Measurements from ENCODE around the gene OR51G2.
A peak's percentile ranks its signal among the peaks of the same experiment; 100 is the strongest.
"Not testable (repeated sequence)": the region's sequence is repeated elsewhere in the genome, so short reads cannot be mapped to it uniquely, and the experiment has no call there.

Gene OR51G2, protein sequence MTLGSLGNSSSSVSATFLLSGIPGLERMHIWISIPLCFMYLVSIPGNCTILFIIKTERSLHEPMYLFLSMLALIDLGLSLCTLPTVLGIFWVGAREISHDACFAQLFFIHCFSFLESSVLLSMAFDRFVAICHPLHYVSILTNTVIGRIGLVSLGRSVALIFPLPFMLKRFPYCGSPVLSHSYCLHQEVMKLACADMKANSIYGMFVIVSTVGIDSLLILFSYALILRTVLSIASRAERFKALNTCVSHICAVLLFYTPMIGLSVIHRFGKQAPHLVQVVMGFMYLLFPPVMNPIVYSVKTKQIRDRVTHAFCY

DNA sequence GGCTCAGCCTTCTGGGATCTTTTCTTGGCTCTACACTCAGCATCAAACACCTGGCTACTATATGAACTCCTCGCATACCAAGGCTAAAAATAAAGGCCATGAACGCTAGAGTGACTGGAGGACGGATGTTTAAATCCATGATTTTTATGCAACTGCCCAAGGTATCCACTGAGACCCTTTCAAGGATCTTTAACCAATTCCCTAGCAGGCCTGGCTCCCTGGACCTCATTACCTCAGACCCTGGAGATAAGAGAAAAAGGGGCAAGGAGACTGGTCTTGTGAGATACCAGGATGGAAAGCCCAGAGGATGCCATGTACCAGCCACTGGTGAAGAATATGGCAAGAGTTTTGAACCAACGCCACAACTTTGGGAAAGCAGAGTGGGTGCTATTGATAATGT, at the start of gene OR51G2:
OR51G2 (minus strand) TSS at position 101 of the 400 bp plus-strand sequence. CDS start 3,687 bp downstream, outside the sequence.
- Mint-ChIP-seq H3K9me3 (no peaks in the 10 kb centered on the region), H3K4me1 (no peaks in the 10 kb centered on the region), H3K27ac (no peak within 1 kb of the TSS), H3K4me3 (no peak within 1 kb of the TSS), H3K36me3 (no peaks in the 10 kb centered on the region), H3K27me3 (peaks cover 8 to 11% of the 10 kb centered on the region in 2 donors)
- no peak for ATAC-seq (replicated peaks)
- no peak for DNase-seq

DNA sequence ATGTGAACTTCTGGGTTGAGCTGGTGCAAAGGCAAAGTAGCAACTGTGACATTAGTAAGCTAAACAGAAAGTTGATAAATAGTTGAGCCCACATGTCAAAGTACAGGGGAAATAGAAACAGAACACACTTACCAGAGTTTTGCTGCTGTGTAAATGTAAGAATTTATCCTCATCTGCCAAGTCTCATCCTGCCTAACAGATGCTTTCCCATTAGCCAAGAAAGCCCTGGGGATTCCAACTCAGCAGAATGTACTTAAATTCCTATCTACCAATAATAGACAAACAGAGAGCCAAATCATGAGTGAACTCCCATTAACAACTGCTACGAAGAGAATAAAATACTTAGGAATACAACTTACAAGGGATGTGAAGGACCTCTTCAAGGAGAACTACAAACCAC, 43.7 kb upstream of the OR51G2 start:
- no peak for ATAC-seq (replicated peaks)

DNA sequence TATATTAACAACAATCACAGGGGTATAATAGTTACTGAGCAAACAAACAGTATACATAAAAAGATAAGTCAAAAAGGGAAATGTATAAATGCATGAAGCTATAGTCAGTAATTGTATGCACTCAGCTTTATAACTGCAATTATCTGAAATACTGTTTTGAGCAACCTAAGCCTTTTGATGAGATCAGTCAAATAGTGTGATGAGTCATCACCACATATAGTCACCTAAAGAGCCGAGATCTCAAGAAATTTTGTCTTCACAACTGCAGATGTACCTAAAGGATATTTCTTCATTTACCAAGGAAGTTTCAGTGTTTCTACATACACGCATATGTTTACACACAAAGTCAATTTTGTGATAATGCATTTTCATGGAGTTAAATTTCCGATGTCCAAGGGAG, 41.7 kb upstream of the OR51G2 start:
- H3K9me3 Mint-ChIP-seq, result peaks cover 4 to 6% of the 10 kb centered on the region in 2 donors
- no peak overlapping the region for H3K27ac Mint-ChIP-seq
- no peak overlapping the region for H3K4me3 Mint-ChIP-seq
- H3K4me1 Mint-ChIP-seq, result no peaks in the 10 kb centered on the region
- H3K27me3 Mint-ChIP-seq, result peaks cover 0 to 2% of the 10 kb centered on the region in 2 donors
- no peaks in the 10 kb centered on the region for H3K36me3 Mint-ChIP-seq
- DNase-seq, result no peak
- no peak for ATAC-seq (replicated peaks)

More for the DNA sequence above, 43.7 kb upstream of the OR51G2 start:
- peaks cover 4 to 6% of the 10 kb centered on the region in 2 donors for H3K9me3 Mint-ChIP-seq
- H3K27me3 Mint-ChIP-seq, result peaks cover 0 to 6% of the 10 kb centered on the region in 2 donors
- H3K36me3 Mint-ChIP-seq, result no peaks in the 10 kb centered on the region
- H3K4me3 Mint-ChIP-seq, result no peak overlapping the region
- no peak for DNase-seq
- no peak overlapping the region for H3K27ac Mint-ChIP-seq
- H3K4me1 Mint-ChIP-seq, result no peaks in the 10 kb centered on the region

DNA sequence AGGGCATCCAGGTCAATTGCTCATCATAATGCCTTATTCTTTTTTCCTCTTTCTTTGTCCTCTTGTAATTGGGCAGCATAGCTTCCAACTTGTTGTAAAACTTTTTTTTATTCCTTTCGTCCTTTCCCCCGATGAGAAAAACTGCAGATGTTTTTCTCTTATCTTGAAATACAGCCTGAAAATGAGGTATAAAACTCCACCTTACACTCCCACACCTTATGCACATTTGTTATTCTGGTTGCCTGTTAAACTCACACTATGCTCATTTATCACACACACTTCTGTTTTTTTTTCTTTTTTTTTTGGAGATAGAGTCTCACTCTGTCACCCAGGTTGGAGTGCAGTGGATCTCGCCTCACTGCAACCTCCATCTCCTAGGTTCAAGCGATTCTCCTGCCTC, 38.2 kb upstream of the OR51G2 start:
- Mint-ChIP-seq H3K27me3 (no peaks in the 10 kb centered on the region), H3K36me3 (no peaks in the 10 kb centered on the region), H3K9me3 (no peaks in the 10 kb centered on the region), H3K27ac (no peak overlapping the region), H3K4me3 (no peak overlapping the region), H3K4me1 (no peaks in the 10 kb centered on the region)
- no peak for ATAC-seq (replicated peaks)
- no peak for DNase-seq

DNA sequence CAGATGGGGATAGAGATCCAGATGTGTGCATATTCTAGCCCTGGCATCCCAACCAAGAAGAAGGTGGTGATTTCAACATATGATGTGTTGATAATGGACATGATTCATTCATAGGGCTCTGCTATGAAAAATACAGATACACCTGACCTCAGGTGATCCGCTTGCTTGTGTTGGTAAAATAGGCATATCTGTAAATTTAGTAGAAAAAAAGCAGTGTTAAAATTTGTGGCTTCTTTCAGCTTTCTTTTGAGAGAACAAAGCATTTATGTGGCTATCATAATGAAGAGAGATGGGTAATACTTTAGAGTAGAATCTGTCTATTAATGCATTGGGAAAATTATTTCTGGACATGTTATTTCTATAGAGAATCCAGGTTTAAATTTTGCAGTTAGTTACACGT, 36.5 kb upstream of the OR51G2 start, which contains the start of gene OR51A2:
OR51A2 (minus strand) TSS at position 101 of the 400 bp plus-strand sequence; CDS start at position 101, 0 bp downstream.
- not testable (repeated sequence) for H3K36me3 Mint-ChIP-seq; H3K9me3 Mint-ChIP-seq; ATAC-seq (replicated peaks); H3K27ac Mint-ChIP-seq; H3K4me3 Mint-ChIP-seq; DNase-seq; H3K4me1 Mint-ChIP-seq; H3K27me3 Mint-ChIP-seq

DNA sequence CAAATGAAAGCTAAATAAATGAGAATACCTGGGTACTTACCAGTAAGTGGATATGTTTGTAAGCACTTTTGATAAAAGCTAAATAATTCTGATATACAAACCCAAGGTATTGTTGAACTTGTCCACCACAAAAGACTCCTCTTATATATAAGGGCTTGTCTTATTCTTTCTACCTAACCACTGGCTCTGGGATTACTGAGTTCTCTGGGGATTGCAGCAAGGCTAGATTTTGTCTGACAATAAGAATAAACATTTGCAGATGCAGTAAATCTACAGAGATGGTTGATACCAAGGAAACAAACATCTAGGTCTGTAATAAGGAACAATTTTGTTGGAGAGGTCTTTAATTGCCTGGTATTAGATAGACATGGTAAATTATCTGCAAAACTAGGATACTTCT, 28.4 kb upstream of the OR51G2 start, which contains the start of gene OR51A4:
OR51A4 (minus strand) TSS at position 101 of the 400 bp plus-strand sequence. CDS start 505 bp downstream, outside the sequence.
- no peaks in the 10 kb centered on the region for H3K9me3 Mint-ChIP-seq
- DNase-seq, result no peak

DNA sequence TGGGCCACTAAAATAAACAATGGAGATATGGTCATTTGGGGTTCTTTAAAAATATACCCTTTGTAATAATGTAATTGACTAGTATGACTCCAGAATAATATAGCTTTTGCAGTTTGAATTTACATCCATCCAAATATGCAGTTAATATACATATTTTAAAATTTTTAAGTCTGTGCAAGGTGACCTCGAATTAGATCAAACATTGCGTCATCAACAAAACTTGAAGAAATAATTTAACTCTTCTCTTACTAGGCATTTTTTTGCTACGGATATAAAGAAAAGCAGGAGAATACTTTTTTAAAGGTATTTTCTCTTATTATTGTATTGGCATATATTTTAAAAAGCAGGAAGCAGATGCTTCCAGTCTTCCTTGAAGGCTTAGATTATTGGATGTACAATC, 17.6 kb upstream of the OR51G2 start:
- Mint-ChIP-seq H3K27me3 (peaks cover 7 to 10% of the 10 kb centered on the region in 2 donors), H3K4me3 (no peak overlapping the region), H3K36me3 (no peaks in the 10 kb centered on the region), H3K4me1 (no peaks in the 10 kb centered on the region), H3K9me3 (no peaks in the 10 kb centered on the region), H3K27ac (no peak overlapping the region)
- DNase-seq (no peak), ATAC-seq (replicated peaks) (no peak)

More for the DNA sequence above, 28.4 kb upstream of the OR51G2 start, which contains the start of gene OR51A4:
- H3K36me3 Mint-ChIP-seq, result no peaks in the 10 kb centered on the region
- no peak for ATAC-seq (replicated peaks)
- no peaks in the 10 kb centered on the region for H3K4me1 Mint-ChIP-seq
- no peak within 1 kb of the TSS for H3K27ac Mint-ChIP-seq
- H3K4me3 Mint-ChIP-seq, result no peak within 1 kb of the TSS
- no peaks in the 10 kb centered on the region for H3K27me3 Mint-ChIP-seq

DNA sequence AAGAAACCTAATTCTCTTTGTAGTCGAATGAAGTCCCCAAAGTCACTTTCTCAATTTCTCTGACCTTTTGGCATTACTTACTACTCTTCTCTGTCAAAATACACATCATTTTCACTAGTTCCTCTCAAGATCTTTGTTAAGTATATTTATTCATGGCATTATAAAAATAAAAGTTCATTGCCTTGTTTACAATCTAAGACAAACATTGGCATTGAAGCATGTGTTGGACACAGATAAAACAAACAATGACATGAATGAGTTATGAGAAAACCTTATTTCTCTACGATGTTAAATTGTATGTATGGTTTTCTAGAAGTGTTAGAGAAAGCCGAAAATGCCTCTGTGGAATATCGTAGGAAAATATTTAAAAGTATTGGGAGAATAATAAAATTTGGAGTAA, 13.6 kb upstream of the OR51G2 start:
- peaks cover 5 to 6% of the 10 kb centered on the region in 2 donors for H3K27me3 Mint-ChIP-seq

DNA sequence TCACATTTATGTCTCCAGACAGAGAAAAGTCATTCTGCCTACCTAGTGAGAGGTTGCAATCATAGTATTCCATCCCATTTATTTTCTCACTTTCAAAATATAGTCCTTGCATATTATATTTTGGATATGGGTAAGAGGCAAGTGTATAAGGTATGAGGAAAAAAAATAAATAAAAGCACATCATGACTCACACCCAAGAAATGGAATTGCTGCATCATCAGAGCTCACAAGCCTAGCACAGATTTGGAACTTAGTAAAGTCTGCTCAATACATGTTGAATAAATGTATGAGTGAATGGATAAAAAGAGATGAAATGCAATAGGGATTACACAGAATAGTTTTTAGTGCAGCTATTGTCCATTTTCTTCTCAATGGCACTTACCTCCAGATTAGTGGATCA, 7.5 kb upstream of the OR51G2 start:
- ATAC-seq (replicated peaks) (no peak), DNase-seq (no peak)
- Mint-ChIP-seq H3K27ac (no peak overlapping the region), H3K4me3 (no peak overlapping the region), H3K27me3 (peaks cover 8 to 19% of the 10 kb centered on the region in 2 donors), H3K36me3 (no peaks in the 10 kb centered on the region), H3K4me1 (no peaks in the 10 kb centered on the region), H3K9me3 (no peaks in the 10 kb centered on the region)

More for the DNA sequence above, 13.6 kb upstream of the OR51G2 start:
- no peak overlapping the region for H3K4me3 Mint-ChIP-seq
- no peaks in the 10 kb centered on the region for H3K36me3 Mint-ChIP-seq
- DNase-seq (no peak), ATAC-seq (replicated peaks) (no peak)
- H3K4me1 Mint-ChIP-seq, result no peaks in the 10 kb centered on the region
- H3K27ac Mint-ChIP-seq, result no peak overlapping the region
- H3K9me3 Mint-ChIP-seq, result no peaks in the 10 kb centered on the region

DNA sequence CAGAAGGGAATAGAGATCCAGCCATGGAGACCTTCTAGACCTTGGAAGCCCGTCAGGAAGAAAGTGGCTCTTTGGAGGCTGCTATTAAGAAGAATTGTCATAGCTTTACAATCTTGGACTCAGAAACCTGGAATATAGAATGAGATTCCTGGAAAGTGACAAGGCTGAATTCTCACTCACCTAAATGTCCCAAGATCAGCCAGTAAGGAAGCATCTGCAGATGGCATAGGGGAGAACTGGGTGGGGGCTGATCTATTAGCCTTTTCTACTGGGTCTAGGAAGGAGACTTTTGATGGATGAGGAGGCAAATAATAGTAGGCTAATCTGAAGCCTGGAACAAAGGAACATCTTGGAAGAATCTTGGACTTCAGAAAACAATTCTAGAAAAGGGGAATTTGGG, 5.1 kb upstream of the OR51G2 start, which contains the start of gene OR51G1:
OR51G1 (minus strand) TSS at position 101 of the 400 bp plus-strand sequence; CDS start at position 101, 0 bp downstream.
- no peak within 1 kb of the TSS for H3K27ac Mint-ChIP-seq
- H3K4me1 Mint-ChIP-seq, result no peaks in the 10 kb centered on the region
- H3K4me3 Mint-ChIP-seq, result no peak within 1 kb of the TSS
- DNase-seq, result no peak
- H3K9me3 Mint-ChIP-seq, result no peaks in the 10 kb centered on the region
- ATAC-seq (replicated peaks), result no peak
- peaks cover 8 to 19% of the 10 kb centered on the region in 2 donors for H3K27me3 Mint-ChIP-seq
- no peaks in the 10 kb centered on the region for H3K36me3 Mint-ChIP-seq

DNA sequence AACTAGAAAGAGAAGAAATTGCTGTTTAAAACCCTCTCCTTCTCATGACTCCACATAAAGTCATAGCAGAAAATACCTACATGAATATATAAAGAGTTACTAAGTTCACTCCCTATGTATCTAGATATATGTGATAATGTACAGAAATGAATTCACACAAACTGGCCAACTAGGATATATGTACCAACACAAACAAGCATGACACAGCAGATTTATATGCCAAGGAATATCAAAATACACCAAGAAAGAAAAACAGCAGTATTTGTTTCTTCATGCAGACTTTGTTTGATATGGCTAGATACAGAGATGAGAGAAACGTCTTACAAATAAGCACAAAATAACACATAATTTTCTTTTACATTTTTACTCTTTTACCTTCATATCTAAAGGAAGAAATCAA, 3.2 kb upstream of the OR51G2 start:
- DNase-seq (no peak), ATAC-seq (replicated peaks) (no peak)
- peaks cover 8 to 19% of the 10 kb centered on the region in 2 donors for H3K27me3 Mint-ChIP-seq
- no peak overlapping the region for H3K4me3 Mint-ChIP-seq
- no peaks in the 10 kb centered on the region for H3K4me1 Mint-ChIP-seq
- no peaks in the 10 kb centered on the region for H3K9me3 Mint-ChIP-seq
- no peaks in the 10 kb centered on the region for H3K36me3 Mint-ChIP-seq
- no peak overlapping the region for H3K27ac Mint-ChIP-seq

DNA sequence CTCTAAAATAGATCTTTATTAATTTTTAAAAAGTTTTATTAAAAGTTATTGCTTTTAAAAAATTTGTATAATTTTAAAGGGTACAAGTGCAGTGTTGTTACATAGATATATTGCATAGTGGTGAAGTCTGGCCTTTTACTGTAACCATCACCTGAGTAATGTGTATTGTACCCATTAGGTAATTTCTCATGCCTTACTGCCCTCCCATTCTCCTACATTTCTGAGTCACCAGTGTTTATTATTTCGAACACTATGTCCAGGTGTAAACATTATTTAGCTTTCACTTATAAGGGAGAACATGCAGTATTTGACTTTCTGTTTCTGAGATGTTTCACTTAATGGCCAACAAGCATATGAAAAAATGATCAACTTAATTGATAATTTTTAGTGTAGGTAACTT, 2.6 kb upstream of the OR51G2 start:
- Mint-ChIP-seq H3K36me3 (no peaks in the 10 kb centered on the region), H3K4me3 (no peak overlapping the region), H3K27ac (no peak overlapping the region), H3K9me3 (no peaks in the 10 kb centered on the region), H3K27me3 (peaks cover 8 to 19% of the 10 kb centered on the region in 2 donors), H3K4me1 (no peaks in the 10 kb centered on the region)
- DNase-seq (no peak), ATAC-seq (replicated peaks) (no peak)

DNA sequence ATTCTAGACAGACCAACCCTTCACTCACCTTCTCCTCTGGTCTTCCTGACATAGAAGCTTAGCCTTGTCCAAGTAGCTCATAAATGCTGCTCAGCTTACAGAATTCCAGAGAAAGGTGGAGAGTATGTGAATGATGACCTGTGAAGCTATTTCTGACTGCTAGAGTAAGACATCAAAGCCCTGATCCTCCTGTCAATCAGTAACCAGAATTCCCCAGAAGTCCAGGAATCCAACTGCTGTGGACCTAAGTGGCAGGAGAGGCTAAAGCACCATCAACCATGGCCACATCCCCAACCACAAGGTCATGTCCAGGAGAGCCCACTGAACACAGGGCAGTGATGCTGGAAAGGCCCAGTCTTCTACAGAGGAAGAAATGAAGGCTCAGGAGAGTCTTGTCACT, 2.6 kb downstream of the OR51G2 start:
- no peak for DNase-seq
- H3K27ac Mint-ChIP-seq, result no peak overlapping the region
- no peaks in the 10 kb centered on the region for H3K27me3 Mint-ChIP-seq
- H3K4me1 Mint-ChIP-seq, result peaks cover 3 to 13% of the 10 kb centered on the region in 2 donors
- no peak for ATAC-seq (replicated peaks)
- no peak overlapping the region for H3K4me3 Mint-ChIP-seq
- no peaks in the 10 kb centered on the region for H3K36me3 Mint-ChIP-seq
- peaks cover 0 to 2% of the 10 kb centered on the region in 2 donors for H3K9me3 Mint-ChIP-seq

DNA sequence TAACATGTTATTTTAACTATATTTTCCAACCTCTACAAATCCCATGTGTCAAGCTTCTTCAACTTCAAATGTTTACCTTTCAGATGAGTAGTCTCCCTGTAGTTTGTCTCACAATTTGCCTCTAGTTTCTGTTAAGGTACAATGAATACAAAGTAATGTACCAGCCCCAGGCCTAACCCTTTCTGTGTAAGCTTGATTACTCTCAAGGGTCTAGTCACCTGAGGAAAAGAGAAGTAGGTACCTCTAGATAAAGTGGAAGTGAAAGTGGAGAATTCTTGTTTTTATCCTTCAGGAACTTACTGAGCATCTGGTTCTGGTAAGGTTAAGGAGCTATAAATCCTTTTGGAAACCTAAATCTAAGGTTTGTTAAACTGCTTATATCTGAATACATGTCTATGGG, 15.7 kb downstream of the OR51G2 start, which contains the start of gene OR51A7:
OR51A7 (plus strand) TSS at position 300 of the 400 bp plus-strand sequence. CDS start 3,587 bp downstream, outside the sequence.
- peak; percentile 54 to 81 for ATAC-seq (replicated peaks)
- no peak for DNase-seq

More for the DNA sequence above, 15.7 kb downstream of the OR51G2 start, which contains the start of gene OR51A7:
- H3K36me3 Mint-ChIP-seq, result no peaks in the 10 kb centered on the region
- H3K4me1 Mint-ChIP-seq, result peaks cover 4 to 12% of the 10 kb centered on the region in 2 donors
- H3K27ac Mint-ChIP-seq, result no peak within 1 kb of the TSS
- no peaks in the 10 kb centered on the region for H3K27me3 Mint-ChIP-seq
- peaks cover 0 to 3% of the 10 kb centered on the region in 2 donors for H3K9me3 Mint-ChIP-seq
- no peak within 1 kb of the TSS for H3K4me3 Mint-ChIP-seq

All from stimulated activated naive B cell treated with anti-CD40 and anti-IgM and Interleukin-4, amounts not matched to agents 10 μg/mL and 1 μg/mL and 100 μg/mL, for 72 hours (primary cell).